Measurements from ENCODE around the gene MATN4.

GRCh38 chr20:45346291-45346718 is 38.2 kb upstream of the MATN4 start:
- TF ChIP-seq CTCF (conservative IDR thresholded peaks at IDR 0.05) (no peak), EZH2 (IDR thresholded peaks at IDR 0.05; ENCODE audit: low read depth) (no peak)
